GM21723 (cell line): ENCODE results near the gene SGO2.

Experiments used
- ATAC-seq: cut with Tn5 transposase; IDR thresholded peaks from one replicate; pipeline ENCODE4 v1.9.1; 2021; ENCODE audit warnings: mild to moderate bottlenecking, moderate library complexity; ENCODE audit not compliant: unreplicated experiment

The SGO2 gene, protein sequence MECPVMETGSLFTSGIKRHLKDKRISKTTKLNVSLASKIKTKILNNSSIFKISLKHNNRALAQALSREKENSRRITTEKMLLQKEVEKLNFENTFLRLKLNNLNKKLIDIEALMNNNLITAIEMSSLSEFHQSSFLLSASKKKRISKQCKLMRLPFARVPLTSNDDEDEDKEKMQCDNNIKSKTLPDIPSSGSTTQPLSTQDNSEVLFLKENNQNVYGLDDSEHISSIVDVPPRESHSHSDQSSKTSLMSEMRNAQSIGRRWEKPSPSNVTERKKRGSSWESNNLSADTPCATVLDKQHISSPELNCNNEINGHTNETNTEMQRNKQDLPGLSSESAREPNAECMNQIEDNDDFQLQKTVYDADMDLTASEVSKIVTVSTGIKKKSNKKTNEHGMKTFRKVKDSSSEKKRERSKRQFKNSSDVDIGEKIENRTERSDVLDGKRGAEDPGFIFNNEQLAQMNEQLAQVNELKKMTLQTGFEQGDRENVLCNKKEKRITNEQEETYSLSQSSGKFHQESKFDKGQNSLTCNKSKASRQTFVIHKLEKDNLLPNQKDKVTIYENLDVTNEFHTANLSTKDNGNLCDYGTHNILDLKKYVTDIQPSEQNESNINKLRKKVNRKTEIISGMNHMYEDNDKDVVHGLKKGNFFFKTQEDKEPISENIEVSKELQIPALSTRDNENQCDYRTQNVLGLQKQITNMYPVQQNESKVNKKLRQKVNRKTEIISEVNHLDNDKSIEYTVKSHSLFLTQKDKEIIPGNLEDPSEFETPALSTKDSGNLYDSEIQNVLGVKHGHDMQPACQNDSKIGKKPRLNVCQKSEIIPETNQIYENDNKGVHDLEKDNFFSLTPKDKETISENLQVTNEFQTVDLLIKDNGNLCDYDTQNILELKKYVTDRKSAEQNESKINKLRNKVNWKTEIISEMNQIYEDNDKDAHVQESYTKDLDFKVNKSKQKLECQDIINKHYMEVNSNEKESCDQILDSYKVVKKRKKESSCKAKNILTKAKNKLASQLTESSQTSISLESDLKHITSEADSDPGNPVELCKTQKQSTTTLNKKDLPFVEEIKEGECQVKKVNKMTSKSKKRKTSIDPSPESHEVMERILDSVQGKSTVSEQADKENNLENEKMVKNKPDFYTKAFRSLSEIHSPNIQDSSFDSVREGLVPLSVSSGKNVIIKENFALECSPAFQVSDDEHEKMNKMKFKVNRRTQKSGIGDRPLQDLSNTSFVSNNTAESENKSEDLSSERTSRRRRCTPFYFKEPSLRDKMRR

DNA sequence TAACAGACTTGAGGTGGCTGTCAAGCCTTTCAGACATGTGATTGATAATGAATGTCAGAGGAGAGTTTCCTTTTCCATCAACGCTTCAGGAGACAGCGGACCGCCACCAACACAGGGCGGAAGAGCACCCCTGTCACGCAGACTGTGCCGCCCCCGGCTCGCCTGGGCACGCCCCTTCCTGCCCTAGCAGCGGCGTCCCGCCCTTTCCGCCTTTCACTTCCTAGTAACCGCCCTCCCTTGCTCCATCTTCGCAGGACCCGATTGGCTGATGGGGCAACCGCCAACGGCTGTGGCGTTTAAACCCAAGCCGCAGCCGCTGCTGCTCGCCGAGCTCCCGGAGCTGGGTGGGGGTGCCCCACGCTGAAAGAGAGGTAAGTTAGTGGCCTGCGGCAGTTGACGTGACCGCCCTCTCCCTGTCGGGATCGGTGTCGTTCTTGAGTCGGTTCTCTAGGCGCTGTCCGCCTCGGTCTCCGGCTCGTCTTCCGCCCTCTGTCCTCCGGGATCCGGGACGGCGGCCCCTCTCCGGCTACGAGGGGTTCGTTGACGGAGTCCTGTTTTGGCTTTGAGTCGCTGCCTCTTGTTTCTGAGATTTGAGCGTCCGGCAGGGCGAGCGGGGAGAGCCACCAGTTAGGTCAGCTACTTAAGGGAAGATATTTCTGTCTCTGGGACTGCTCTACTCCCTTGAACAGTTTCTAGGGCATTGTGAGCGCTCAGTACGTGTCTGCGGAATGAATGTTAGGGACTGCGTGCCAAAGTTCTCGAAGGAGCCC lies at the start of gene SGO2:
Gene SGO2, plus strand, starts transcription at position 326 of the 770 bp plus-strand sequence. CDS start 6,769 bp downstream, outside the sequence.
- peak; percentile 100 for ATAC-seq

DNA sequence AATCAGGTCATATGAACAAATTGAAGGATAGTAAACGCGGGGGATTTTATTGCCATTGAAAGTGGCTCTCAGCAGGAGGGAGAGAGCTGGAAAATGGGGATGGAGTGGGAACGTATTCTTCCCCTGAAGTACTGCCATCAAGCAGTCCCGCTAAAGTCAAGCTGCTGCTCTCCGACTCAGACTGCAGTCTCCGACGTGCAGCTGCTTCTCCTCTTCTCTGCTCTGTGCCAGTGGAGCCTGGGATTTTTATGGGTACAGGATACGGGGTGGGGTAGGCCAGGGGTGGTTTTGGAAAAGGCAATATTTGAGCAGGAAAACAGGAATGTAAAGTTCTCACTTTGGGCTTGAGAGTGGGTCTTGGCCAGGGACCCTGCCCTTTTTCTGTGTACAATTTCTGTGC lies 49.2 kb upstream of the SGO2 start:
- ATAC-seq: no peak

DNA sequence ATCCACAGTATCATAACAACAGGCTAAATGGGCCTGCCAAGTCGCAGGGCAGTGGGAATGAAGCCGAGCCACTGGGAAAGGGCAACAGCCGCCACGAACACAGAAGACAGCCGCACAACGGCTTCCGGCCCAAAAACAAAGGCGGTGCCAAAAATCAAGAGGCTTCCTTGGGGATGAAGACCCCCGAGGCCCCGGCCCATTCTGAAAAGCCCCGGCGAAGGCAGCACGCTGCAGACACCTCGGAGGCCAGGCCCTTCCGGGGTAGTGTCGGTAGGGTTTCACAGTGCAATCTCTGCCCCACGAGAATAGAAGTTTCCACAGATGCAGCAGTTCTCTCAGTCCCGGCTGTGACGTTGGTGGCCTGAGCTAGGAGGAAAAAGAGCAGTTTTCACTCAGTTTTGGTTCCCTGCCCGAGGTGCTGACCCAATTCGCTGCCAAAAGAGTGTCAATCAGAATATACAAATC lies 48.3 kb upstream of the SGO2 start:
- no peak for ATAC-seq

DNA sequence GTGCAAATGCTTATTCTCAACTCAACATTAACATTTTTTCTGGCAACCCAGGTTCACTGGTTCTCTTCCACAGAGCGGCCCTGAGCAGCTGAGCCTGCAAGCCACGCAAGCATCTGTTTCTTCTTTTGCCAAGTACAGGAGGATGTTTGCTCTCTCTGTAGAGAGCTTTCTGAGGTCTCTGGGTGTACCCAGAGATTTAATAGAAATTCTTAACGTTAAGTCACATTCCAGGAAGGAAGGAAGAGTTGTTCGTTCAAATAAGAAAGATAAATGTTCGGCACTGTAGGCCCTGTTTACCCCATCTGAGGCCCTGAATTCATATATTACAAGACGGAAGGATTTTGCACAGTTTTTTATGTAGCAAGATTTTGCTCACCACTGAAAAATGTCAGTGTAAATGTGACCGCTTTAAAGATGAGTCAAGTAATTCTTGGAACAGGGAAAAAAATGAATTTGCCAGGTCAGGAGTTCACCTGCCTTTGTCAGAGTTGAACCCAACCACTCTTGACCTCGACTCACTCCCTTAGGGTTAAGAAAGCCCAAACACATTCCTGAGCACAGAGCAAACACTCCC lies 46.2 kb upstream of the SGO2 start:
- no peak for ATAC-seq

DNA sequence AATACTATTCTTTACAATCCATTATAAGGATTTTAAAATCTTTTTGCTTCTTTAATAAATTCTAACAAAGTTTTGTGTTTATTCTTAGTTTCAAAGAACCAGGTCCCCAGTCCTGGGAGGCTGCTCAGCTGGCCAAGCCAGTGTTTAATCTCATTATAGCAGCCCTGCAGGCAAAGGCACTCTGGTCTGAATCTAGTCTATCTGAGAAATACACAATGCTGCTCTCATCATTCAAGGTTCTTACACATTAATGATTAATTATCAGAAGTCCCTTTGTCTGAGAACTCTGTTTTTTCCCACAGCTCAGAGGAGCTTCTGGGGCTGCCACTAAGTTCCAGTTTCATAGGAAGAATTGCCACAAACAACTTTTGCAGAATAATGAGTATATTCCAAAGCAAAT lies 43.8 kb upstream of the SGO2 start:
- ATAC-seq: no peak

DNA sequence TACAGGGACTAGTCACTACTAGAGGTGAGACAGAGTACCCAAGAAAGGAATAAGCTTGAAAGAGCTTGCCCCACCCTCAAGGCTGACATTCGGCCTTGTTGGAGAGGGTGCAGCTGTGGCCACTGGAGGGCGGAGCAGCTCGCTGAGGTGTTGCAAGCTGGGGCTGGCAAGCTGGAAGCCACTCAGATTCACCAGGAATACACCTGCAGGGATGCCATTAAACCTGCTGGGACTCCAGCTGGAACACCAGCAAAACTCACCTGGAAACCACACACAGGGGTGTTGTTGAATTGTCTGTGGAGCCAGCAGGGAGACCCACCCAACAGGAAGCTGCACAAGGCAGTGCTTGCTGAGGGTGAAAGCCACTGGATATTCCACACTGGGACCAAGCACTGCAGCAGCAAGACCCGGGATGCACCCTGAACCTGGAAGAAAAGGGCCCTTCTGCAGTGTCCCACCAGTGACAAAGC lies 42.2 kb upstream of the SGO2 start:
- ATAC-seq: no peak

DNA sequence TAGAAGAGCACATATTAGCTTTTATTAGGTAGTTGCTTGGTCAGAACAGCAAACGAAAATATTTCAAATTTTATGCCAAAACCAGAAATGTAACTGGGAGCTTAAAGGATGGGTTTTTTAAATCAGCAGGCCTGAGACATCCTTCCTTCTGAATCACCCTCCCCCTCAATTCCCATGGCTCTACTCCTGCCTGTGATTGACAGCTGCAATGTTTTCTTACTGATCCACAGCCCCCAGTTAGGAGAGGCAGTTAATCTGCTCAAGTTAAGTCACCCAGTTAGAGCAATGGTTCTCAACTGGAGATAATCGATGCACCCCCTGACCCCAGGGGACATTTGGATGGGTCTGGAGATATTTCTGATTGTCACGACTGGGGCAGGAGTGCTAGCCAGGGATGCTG lies 41.1 kb upstream of the SGO2 start:
- no peak for ATAC-seq

DNA sequence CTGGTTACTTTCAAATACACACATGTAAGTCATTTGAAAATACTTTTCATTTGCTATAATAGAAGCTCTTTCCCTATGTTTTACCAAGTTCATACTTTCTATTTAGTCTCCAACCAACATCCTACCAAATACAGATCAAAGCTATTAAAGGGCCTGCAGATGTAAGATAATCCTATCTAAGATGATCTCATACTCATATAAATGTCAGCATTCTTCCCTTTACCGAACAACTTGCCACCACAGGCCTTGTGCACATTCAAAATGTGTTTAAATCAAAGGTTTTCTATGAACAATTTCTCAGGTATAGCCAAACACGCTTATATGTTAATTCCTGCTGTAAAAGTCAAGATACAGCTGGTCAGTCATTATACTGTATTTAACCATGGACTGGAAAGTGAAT lies 39.5 kb upstream of the SGO2 start:
- ATAC-seq: no peak

DNA sequence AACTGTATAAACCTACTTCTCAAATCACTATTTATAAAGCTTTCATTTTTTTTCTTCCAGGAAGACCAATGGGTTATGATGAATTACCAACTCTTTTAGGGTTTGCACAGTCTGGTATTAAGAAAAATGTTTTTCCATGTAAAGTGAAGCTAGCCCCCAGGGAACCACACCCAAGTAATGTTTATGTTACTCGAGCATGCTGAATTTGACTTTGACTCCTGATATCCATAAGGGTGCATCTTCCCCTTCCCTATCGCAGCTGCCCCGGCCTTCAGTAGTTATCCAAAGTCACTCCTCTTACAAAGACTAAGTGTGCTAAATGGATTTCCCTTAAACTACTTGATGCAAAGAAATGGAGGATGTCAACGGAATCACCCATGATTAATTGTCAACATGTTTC lies 37.8 kb upstream of the SGO2 start:
- no peak for ATAC-seq

DNA sequence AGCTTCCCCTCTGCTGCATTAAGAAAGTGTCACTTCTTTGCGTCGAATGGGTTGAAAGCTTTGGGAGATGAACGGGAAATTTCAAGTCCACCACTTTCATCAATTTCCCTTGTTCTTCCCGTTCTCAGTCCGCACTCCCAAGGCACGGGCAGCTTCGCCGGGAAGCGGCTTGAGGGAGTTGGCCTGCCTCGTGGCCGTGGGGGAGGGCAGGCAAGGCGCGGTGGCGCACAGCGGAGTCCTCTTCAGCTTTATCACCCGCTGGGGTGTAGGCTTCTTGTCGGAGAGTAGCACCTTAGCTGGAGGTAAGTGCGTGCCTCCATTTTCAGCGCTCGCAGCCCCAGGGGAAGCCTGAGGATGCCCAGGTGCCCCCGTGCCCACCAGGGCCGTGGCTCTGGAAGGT lies 36.0 kb upstream of the SGO2 start:
- no peak for ATAC-seq

DNA sequence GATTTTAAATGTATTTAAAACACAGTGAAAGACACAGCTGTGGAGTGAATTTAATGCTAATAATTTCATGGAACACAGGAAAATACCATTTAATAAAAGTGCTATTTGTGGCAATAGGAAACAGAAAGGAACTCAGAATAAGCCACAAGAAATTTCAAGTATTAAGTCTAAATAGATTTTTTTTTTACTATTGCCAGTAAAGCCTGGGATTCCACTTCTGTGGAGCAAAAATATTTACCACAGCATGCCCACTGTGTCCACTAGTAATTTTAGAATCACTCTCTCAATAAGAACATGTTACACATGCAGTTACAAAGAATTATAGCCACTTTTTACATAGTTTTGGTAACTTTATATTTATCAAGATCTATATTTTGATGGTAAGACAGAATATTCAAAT lies 33.4 kb upstream of the SGO2 start:
- no peak for ATAC-seq

DNA sequence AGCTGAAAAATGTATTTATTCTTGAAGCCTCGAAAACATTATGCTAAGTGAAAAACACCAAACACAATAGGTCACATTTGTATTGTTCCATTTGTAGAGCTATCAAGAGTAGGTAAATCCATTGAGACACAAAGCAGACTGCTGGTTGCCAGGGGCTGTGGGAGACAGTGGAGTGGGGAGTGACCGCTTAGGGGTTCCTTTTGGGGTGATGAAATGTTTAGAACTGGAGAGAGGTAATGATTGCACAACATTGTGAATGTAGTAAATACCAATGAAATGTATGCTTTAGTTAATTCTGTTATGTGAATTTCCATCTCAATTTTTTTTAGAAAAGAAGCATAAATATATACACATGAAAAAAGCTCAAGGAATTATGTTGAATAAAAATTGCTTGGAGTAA lies 32.0 kb upstream of the SGO2 start:
- ATAC-seq: no peak

DNA sequence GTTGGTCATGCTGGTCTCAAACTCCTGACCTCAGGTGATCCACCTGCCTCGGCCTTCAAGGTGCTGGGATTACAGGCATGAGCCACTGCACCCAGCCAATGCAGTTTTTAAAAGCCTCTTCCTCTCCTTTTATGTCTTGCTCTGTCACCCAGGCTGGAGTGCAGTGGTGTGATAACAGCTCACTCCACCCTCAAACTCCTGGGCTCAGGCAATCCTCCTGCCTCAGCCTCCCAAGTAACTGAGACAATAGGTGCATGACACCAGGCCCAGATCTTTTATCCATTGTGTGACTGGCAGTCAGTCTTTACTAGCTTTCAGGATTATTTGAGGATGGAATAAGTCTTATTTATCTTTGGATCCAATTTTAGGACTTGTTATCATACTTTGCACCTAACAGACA lies 29.3 kb upstream of the SGO2 start:
- no peak for ATAC-seq

DNA sequence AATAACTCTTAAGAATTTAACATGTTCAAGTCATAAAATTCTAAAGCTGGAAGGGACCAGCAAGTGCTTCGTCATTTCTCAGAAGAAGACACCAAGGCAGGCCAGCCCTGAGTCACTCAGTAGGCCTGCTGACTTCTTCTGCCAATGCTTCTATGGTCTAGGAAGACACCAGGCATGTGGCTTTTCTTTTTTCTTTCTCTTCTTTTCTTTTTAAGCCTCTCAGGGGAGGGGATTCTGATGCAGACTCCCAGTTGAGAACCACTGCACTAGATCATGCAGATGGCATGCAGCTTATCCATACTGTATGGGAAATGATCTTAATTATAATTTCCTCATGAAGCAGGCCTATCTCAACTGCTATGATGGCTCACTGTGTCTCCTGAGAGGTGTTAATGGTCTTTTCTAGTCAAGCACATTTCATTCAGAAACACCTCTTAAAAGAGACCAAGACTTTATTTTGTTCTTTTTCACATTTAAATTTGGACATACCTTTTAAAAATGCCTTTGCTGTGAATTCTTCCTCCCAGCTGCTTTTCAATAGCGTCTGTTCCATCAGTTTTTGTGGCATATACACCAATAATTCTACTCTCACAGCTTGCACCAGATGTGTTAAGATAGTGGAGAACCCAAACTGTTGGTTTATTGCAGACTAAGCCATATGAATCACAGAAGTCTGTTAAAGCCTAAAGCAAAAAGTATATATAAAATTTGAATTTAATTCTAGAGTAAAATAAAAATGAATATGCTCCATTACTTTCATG lies 27.4 kb upstream of the SGO2 start:
- no peak for ATAC-seq

DNA sequence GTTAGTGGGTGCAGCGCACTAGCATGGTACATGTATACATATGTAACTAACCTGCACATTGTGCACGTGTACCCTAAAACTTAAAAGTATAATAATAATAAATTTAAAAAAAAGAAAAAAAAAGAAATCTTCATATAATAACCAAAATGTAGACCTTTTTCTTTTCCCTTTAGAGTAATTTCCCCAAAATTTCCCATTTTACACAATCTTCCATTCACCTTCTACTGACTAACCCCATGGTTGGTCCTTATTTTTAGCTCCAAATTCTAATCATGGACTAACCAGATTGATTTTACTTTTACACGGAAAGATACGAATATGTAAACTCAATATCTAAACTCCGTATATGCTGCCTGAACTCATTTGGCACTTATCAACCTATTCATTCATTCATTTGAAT lies 23.8 kb upstream of the SGO2 start:
- ATAC-seq: no peak

DNA sequence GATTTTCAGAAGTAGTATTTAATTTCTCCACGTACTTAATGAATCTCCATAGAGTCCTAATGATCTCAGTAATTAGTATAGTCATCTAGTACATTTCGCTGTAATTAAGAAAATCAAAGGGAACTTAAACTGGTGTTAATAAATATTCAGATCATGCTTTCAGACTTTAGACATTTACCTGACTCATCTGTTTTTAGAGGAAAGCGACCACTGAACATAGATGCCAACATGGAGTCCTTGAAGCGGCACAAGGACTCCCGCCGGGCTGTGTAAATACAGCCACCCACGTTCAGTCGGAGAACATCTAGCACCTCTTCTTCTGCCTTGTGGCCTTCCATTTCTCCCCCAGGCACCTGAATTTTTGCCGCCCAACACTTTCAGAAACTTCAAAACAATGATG lies 19.3 kb upstream of the SGO2 start:
- no peak for ATAC-seq

DNA sequence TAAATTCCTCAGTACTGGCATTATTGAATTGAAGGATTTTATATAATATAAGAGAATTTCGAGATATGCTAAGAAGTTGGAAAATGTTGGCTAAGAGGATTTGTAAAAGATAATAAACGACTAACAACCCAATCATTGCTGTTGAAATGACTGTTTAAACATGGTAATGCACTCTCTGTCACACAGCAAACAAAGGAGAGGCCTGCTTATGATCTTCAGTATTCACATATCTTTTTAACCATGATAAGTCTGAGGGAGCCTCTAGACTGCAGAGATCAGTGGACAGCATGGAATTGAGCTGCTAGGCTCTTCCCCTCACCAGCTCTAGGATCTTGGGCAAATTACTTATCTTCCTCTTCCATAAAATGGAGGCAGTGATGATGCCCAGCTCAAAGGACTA lies 18.8 kb upstream of the SGO2 start:
- ATAC-seq: no peak

DNA sequence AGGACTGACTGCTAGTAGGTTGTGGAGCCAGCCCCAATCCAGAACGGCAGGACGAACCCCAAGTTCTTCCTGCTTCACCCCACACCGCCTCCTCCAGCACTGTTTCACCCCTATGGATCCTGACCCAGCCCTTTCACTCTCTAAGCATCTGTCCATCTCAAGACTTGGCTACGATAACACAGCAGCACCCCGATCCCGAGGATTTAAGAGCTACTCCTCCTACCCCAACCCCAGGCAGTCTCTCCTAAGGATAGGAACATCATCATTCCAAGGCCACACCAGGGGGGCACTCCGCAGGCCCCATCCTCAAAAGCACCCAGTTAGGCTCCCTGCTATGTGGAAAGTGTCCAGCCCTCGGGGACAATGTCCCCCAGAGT lies 16.8 kb upstream of the SGO2 start:
- no peak for ATAC-seq
